Esophagus squamous epithelium (tissue), 4 donors: ENCODE measurements around the gene HMGXB4.

Experiments
- POLR2A ChIP-seq, 4 donors: fragments of 450-650 bp; IDR thresholded peaks; one replicate each; pipeline ENCODE4 v1.6.1; 2017; ENCODE audit warnings: antibody characterized with exemption in 4 of 4, mild to moderate bottlenecking in 4 of 4, moderate library complexity in 3 of 4
- TF ChIP-seq, protein P1 (sequence below), 6 experiments: fragments of 450-650 bp in 4 of 6; fragments of 200-600 bp in 2 of 6; sonication (generic) in 2 of 6; IDR thresholded peaks; one replicate each; pipeline ENCODE4 v1.5.1; 2016 to 2019; ENCODE audit warnings: antibody characterized with exemption in 6 of 6, mild to moderate bottlenecking in 4 of 6, moderate library complexity in 4 of 6

GRCh38 chr22:35334004-35334403 lies 76.7 kb downstream of the HMGXB4 start:
- TF ChIP-seq, protein P1, sequence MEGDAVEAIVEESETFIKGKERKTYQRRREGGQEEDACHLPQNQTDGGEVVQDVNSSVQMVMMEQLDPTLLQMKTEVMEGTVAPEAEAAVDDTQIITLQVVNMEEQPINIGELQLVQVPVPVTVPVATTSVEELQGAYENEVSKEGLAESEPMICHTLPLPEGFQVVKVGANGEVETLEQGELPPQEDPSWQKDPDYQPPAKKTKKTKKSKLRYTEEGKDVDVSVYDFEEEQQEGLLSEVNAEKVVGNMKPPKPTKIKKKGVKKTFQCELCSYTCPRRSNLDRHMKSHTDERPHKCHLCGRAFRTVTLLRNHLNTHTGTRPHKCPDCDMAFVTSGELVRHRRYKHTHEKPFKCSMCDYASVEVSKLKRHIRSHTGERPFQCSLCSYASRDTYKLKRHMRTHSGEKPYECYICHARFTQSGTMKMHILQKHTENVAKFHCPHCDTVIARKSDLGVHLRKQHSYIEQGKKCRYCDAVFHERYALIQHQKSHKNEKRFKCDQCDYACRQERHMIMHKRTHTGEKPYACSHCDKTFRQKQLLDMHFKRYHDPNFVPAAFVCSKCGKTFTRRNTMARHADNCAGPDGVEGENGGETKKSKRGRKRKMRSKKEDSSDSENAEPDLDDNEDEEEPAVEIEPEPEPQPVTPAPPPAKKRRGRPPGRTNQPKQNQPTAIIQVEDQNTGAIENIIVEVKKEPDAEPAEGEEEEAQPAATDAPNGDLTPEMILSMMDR (IDR thresholded peaks at IDR 0.05), result no peak
- no peak for TF ChIP-seq POLR2A (IDR thresholded peaks at IDR 0.05)
